ENCODE measurements around the gene MSMO1. TPM values are rescaled to one million over a fixed set of nuclear protein-coding genes. Genes with fewer than 3 reads are reported as not detected.

MSMO1 gene
- total RNA-seq, 4 donors from 2014 or later: 18.6 to 58.3 (median 44.8) TPM

DNA sequence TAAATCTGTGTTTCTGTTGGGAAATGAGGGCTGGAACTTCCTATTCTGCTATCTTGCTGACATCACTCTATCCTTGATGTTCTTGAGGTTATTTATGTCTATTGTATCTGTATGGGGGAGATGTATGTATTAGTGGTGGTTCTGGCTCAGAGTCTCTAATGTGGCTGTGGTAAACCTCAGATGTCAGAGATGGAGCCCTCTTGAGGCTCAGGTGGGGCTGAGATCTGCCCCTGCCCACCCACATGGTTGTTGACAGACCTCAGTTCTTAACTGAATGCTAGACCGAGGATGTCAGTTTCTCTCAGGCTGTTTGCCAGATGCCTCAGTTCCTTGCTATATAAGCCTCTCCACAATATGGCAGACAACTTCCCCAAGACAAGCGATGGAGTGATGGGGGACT, 48.0 kb downstream of the MSMO1 start:
- Histone ChIP-seq H3K4me1 (peaks cover 0 to 11% (median 0%) of the 10 kb centered on the region in 4 donors), H3K27ac (no peak overlapping the region), H3K9me3 (peaks cover 0 to 12% (median 0%) of the 10 kb centered on the region in 4 donors), H3K36me3 (no peaks in the 10 kb centered on the region), H3K4me3 (no peak overlapping the region), H3K27me3 (no peaks in the 10 kb centered on the region)
- WGBS, 2 donors: 84 to 86% methylated on average over 2 of the region's 2 CpGs
- no peak for DNase-seq (ENCODE audit: low spot score in 2 of 2)
- TF ChIP-seq EP300 (IDR thresholded peaks at IDR 0.05) (no peak), POLR2A (IDR thresholded peaks at IDR 0.05) (no peak)
- TF ChIP-seq, protein P1, sequence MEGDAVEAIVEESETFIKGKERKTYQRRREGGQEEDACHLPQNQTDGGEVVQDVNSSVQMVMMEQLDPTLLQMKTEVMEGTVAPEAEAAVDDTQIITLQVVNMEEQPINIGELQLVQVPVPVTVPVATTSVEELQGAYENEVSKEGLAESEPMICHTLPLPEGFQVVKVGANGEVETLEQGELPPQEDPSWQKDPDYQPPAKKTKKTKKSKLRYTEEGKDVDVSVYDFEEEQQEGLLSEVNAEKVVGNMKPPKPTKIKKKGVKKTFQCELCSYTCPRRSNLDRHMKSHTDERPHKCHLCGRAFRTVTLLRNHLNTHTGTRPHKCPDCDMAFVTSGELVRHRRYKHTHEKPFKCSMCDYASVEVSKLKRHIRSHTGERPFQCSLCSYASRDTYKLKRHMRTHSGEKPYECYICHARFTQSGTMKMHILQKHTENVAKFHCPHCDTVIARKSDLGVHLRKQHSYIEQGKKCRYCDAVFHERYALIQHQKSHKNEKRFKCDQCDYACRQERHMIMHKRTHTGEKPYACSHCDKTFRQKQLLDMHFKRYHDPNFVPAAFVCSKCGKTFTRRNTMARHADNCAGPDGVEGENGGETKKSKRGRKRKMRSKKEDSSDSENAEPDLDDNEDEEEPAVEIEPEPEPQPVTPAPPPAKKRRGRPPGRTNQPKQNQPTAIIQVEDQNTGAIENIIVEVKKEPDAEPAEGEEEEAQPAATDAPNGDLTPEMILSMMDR (IDR thresholded peaks at IDR 0.05): no peak

DNA sequence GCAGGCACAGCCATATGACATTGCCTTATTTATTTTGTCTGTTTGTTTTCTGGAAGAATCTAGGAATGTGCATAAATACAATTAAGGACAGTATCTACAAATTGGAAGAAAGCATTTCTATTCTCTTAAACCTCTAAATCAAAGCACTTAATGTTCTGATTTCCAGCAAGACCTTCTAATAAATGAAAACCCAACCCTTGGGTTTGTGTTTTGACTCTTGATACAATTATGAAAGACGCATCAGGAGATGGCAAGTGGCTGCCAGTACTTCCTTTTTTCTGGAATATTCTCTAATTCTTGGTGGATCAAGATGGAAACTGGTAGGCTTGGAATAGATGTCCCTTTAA, 50.9 kb downstream of the MSMO1 start:
- DNase-seq (ENCODE audit: low spot score in 2 of 2): no peak
- Histone ChIP-seq H3K9me3 (peaks cover 0 to 12% (median 0%) of the 10 kb centered on the region in 4 donors), H3K36me3 (no peaks in the 10 kb centered on the region), H3K27me3 (no peaks in the 10 kb centered on the region), H3K4me3 (peak overlapping the region; percentile 52 to 66 (median 58)), H3K4me1 (peaks cover 0 to 17% (median 0%) of the 10 kb centered on the region in 4 donors), H3K27ac (peak overlapping the region in 3 of 4 donors; percentile 45 to 85 (median 69))
- TF ChIP-seq EP300 (IDR thresholded peaks at IDR 0.05) (peak in 1 of 2 donors; percentile 29), POLR2A (IDR thresholded peaks at IDR 0.05) (no peak)
- TF ChIP-seq, protein P1 (IDR thresholded peaks at IDR 0.05): no peak
- WGBS, 2 donors: 27 to 37% methylated on average over 1 of the region's 1 CpG

DNA sequence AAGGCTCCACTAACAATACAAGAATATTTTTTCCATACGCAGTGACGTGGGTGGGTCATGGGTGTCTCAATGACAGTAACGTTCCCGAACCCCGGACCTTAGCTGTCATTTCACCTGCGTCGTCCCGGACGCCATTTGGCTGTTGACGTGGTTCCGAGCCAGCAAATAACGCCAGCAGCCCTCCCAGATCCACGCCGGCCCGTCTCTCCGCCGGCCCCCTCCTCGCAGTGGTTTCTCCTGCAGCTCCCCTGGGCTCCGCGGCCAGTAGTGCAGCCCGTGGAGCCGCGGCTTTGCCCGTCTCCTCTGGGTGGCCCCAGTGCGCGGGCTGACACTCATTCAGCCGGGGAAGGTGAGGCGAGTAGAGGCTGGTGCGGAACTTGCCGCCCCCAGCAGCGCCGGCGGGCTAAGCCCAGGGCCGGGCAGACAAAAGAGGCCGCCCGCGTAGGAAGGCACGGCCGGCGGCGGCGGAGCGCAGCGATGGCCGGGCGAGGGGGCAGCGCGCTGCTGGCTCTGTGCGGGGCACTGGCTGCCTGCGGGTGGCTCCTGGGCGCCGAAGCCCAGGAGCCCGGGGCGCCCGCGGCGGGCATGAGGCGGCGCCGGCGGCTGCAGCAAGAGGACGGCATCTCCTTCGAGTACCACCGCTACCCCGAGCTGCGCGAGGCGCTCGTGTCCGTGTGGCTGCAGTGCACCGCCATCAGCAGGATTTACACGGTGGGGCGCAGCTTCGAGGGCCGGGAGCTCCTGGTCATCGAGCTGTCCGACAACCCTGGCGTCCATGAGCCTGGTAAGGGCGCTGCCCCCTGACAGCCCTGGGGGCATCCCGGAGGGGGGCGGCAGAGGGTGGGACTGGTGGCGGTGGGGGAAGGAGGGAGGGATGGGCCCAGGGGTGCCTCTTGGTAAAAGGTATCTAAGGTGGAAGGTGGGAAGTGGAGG, 51.5 kb downstream of the MSMO1 start, which contains the start of gene CPE:
TSS of gene CPE (plus strand) at position 264 of the 933 bp plus-strand sequence. CDS start at position 478, 214 bp downstream.
- Histone ChIP-seq H3K4me3 (peak within 1 kb of the TSS; percentile 52 to 66 (median 58)), H3K4me1 (peaks cover 0 to 17% (median 0%) of the 10 kb centered on the region in 4 donors), H3K27me3 (no peaks in the 10 kb centered on the region), H3K27ac (peak within 1 kb of the TSS; percentile 45 to 85 (median 68)), H3K36me3 (no peaks in the 10 kb centered on the region), H3K9me3 (peaks cover 0 to 10% (median 0%) of the 10 kb centered on the region in 4 donors)
- peak; percentile 45 to 46 for DNase-seq (ENCODE audit: low spot score in 2 of 2)
- WGBS, 2 donors: 1 to 2% methylated on average over 56 to 66 of the region's 82 CpGs
- TF ChIP-seq POLR2A (IDR thresholded peaks at IDR 0.05): peak; percentile 19 to 58
- TF ChIP-seq, protein P1 (IDR thresholded peaks at IDR 0.05): peak; percentile 19 to 81 (median 55)
- TF ChIP-seq EP300 (IDR thresholded peaks at IDR 0.05): peak in 1 of 2 donors; percentile 76

DNA sequence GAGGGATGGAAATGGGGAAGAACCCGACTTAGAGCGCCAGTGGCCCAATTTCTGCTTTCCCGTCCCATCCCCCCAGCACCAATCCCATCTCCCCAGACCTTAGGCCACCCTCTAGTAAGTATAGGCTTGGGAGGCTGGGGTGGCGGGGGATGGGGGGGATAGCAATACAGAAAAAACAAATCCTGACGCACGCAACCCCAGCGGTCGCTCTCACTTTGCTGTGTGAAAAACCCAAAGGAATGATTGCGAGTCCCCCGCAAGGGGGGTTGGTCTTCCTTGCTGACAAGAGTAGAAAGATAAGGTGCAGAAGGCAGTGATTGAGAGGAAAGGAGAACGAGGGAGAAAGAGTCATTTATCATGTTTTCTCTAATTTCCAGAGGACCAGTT, 52.2 kb downstream of the MSMO1 start:
- Histone ChIP-seq H3K27me3 (no peaks in the 10 kb centered on the region), H3K4me3 (peak overlapping the region; percentile 52 to 66 (median 58)), H3K27ac (peak overlapping the region; percentile 45 to 85 (median 68)), H3K36me3 (no peaks in the 10 kb centered on the region), H3K9me3 (peaks cover 0 to 5% (median 0%) of the 10 kb centered on the region in 4 donors), H3K4me1 (peaks cover 0 to 24% (median 0%) of the 10 kb centered on the region in 4 donors)
- TF ChIP-seq, protein P1 (IDR thresholded peaks at IDR 0.05): no peak
- TF ChIP-seq POLR2A (IDR thresholded peaks at IDR 0.05): no peak
- TF ChIP-seq EP300 (IDR thresholded peaks at IDR 0.05): no peak
- 54 to 55% methylated on average over 11 of the region's 11 CpGs for WGBS, 2 donors
- no peak for DNase-seq (ENCODE audit: low spot score in 2 of 2)

DNA sequence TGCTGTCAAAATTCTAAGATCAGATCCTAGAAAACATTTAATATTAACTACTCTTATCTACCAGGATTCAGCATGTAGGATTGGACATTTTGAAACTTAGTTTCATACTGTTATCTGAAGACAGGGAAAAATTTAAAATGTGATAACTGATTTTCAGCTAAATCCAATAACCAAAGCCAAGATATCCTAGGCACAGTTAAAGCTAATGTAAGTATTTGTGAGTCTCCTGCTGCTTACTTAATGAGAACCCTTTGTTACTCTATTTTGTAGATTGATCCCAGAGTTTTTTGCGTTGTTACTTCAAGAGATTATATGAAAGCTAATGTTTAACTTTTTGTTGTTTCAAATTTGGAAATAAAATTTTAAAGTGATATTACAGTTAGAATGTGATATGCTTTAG, 53.3 kb downstream of the MSMO1 start:
- H3K4me3 ChIP-seq: no peak overlapping the region
- TF ChIP-seq POLR2A (IDR thresholded peaks at IDR 0.05) (no peak), EP300 (IDR thresholded peaks at IDR 0.05) (no peak)
- TF ChIP-seq, protein P1 (IDR thresholded peaks at IDR 0.05): no peak

More for the DNA sequence above, 53.3 kb downstream of the MSMO1 start:
- Histone ChIP-seq H3K27ac (no peak overlapping the region), H3K4me1 (peaks cover 0 to 24% (median 0%) of the 10 kb centered on the region in 4 donors), H3K9me3 (no peaks in the 10 kb centered on the region), H3K27me3 (no peaks in the 10 kb centered on the region), H3K36me3 (no peaks in the 10 kb centered on the region)
- no peak for DNase-seq (ENCODE audit: low spot score in 2 of 2)
- WGBS, 2 donors: 57 to 76% methylated on average over 1 of the region's 1 CpG

Measured in tibial nerve (tissue), 4 donors.